Stimulated activated CD8-positive, alpha-beta memory T cell treated with anti-CD3 and anti-CD28 coated beads, Interleukin-12 subunit alpha, Interleukin-12 subunit beta, amount 100 ng/mL, for 24 hours (primary cell): ENCODE data around the gene ZNF808.
A peak's percentile ranks its signal among the peaks of the same experiment; 100 is the strongest.
"Not testable (repeated sequence)": the region's sequence is repeated elsewhere in the genome, so short reads cannot be mapped to it uniquely, and the experiment has no call there.

Experiments
- DNase-seq: peaks from one replicate; pipeline ENCODE4 v3.0.0-alpha.2; 2020; ENCODE audit errors: extremely low read depth

The ZNF808 gene

GRCh38 chr19:52535771-52536447 lies 8.4 kb downstream of the ZNF808 start:
- peak; percentile 90 for DNase-seq

- no peak for DNase-seq
Measured at GRCh38 chr19:52536448-52536800, 9.0 kb downstream of the ZNF808 start.

GRCh38 chr19:52538815-52539214 lies 11.3 kb downstream of the ZNF808 start:
- not testable (repeated sequence) for DNase-seq

- not testable (repeated sequence) for DNase-seq
Measured at GRCh38 chr19:52541176-52541575, 13.7 kb downstream of the ZNF808 start.

- no peak for DNase-seq
Measured at GRCh38 chr19:52541608-52542007, 14.1 kb downstream of the ZNF808 start.

- not testable (repeated sequence) for DNase-seq
Measured at GRCh38 chr19:52542541-52542940, 15.1 kb downstream of the ZNF808 start.

GRCh38 chr19:52542984-52543664 lies 15.7 kb downstream of the ZNF808 start:
- DNase-seq = no peak

- DNase-seq = no peak
Measured at GRCh38 chr19:52554216-52554971, 26.9 kb downstream of the ZNF808 start.

- no peak for DNase-seq
Measured at GRCh38 chr19:52557231-52557995, 29.9 kb downstream of the ZNF808 start.

GRCh38 chr19:52558732-52559445 lies 31.4 kb downstream of the ZNF808 start:
- DNase-seq = not testable (repeated sequence)

GRCh38 chr19:52561611-52562010 lies 34.1 kb downstream of the ZNF808 start:
- not testable (repeated sequence) for DNase-seq

GRCh38 chr19:52566121-52566520 lies 38.7 kb downstream of the ZNF808 start:
- DNase-seq = no peak

- no peak for DNase-seq
Measured at GRCh38 chr19:52566588-52566987, 39.1 kb downstream of the ZNF808 start.

GRCh38 chr19:52567921-52568320 lies 40.5 kb downstream of the ZNF808 start:
- no peak for DNase-seq

- not testable (repeated sequence) for DNase-seq
Measured at GRCh38 chr19:52569638-52569999, 42.2 kb downstream of the ZNF808 start.

GRCh38 chr19:52570000-52570861 lies 42.8 kb downstream of the ZNF808 start, which contains the start of gene ZNF701:
ZNF701 (plus strand) TSS chr19:52570287; CDS start chr19:52574148, 3,861 bp downstream.
- peak; percentile 83 for DNase-seq

- no peak for DNase-seq
Measured at GRCh38 chr19:52584736-52585440, 57.4 kb downstream of the ZNF808 start.

- no peak for DNase-seq
Measured at GRCh38 chr19:52585604-52586003, 58.1 kb downstream of the ZNF808 start.

- no peak for DNase-seq
Measured at GRCh38 chr19:52590728-52591127, 63.3 kb downstream of the ZNF808 start.

- no peak for DNase-seq
Measured at GRCh38 chr19:52592301-52592700, 64.8 kb downstream of the ZNF808 start.
